ENCODE data around the gene SERPINA1.

DNA sequence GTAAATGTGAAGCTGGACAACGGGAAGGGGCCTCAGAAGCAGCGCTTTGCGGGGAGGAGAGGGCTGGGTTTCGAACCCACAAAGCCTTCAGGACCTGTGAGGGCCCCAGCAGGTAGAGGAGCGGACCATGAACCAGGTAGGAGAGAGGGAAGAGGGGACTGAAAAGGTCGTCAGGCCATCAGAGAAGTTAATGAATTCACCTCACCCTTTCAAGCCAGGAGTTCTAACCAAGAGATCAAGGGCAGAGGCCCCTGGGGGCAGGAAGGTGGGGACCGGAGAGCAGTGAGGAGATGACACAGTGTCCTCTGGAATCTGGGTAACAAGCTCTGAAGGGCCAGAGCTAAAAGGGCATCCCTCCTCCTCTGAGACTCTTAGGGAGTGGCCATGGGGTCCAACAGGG is 19.4 kb downstream of the SERPINA1 start:
- TF ChIP-seq, protein P1, sequence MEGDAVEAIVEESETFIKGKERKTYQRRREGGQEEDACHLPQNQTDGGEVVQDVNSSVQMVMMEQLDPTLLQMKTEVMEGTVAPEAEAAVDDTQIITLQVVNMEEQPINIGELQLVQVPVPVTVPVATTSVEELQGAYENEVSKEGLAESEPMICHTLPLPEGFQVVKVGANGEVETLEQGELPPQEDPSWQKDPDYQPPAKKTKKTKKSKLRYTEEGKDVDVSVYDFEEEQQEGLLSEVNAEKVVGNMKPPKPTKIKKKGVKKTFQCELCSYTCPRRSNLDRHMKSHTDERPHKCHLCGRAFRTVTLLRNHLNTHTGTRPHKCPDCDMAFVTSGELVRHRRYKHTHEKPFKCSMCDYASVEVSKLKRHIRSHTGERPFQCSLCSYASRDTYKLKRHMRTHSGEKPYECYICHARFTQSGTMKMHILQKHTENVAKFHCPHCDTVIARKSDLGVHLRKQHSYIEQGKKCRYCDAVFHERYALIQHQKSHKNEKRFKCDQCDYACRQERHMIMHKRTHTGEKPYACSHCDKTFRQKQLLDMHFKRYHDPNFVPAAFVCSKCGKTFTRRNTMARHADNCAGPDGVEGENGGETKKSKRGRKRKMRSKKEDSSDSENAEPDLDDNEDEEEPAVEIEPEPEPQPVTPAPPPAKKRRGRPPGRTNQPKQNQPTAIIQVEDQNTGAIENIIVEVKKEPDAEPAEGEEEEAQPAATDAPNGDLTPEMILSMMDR (IDR thresholded peaks at IDR 0.05) = no peak
- TF ChIP-seq POLR2A (IDR thresholded peaks at IDR 0.05) = no peak
